Measurements from ENCODE around the gene CLCN7.
"Not testable (repeated sequence)": the region's sequence is repeated elsewhere in the genome, so short reads cannot be mapped to it uniquely, and the experiment has no call there.

- TF ChIP-seq CTCF, POLR2A (IDR thresholded peaks at IDR 0.05): not testable (repeated sequence)
These were observed 4.1 kb upstream of the CLCN7 start for GRCh38 chr16:1478937-1479336.
